DOHH2 (cell line): Measurements from ENCODE around the gene IFITM1.

Source experiments
- H3F3A ChIP-seq: fragments of 200-600 bp; sonication (generic), shearing (Covaris generic); 2 replicates; pipeline ENCODE4 v1.6.0; 2016; ENCODE audit warnings: antibody characterized with exemption, mild to moderate bottlenecking; ENCODE audit not compliant: control insufficient read depth, insufficient read depth
- H3K27ac ChIP-seq: fragments of 200-600 bp; sonication (generic); 2 replicates; pipeline ENCODE4 v1.5.1; 2014; ENCODE audit warnings: low read depth, mild to moderate bottlenecking, low read length, moderate library complexity
- H3K27me3 ChIP-seq: fragments of 200-600 bp; sonication (generic); 2 replicates; pipeline ENCODE4 v1.6.1; 2014; ENCODE audit warnings: mild to moderate bottlenecking, low read length, mixed read lengths; ENCODE audit not compliant: control insufficient read depth
- H3K36me3 ChIP-seq: fragments of 200-600 bp; sonication (generic); 2 replicates; pipeline ENCODE4 v1.6.1; 2014; ENCODE audit warnings: mild to moderate bottlenecking, low read length, moderate library complexity, mixed read lengths; ENCODE audit not compliant: control insufficient read depth
- H3K4me1 ChIP-seq: fragments of 200-600 bp; sonication (generic); 2 replicates; pipeline ENCODE4 v1.6.1; 2014; ENCODE audit warnings: mild to moderate bottlenecking, low read length, mixed read lengths; ENCODE audit not compliant: control insufficient read depth
- H3K4me2 ChIP-seq: fragments of 200-600 bp; sonication (generic); 2 replicates; pipeline ENCODE4 v1.6.0; 2014; ENCODE audit warnings: mild to moderate bottlenecking, low read length, moderate library complexity
- H3K4me3 ChIP-seq: fragments of 200-600 bp; sonication (generic); 2 replicates; pipeline ENCODE4 v1.5.1; 2014; ENCODE audit warnings: mild to moderate bottlenecking, low read length, mixed read lengths
- H3K79me2 ChIP-seq: fragments of 200-600 bp; sonication (generic); 2 replicates; pipeline ENCODE4 v1.6.1; 2014; ENCODE audit warnings: mild to moderate bottlenecking, low read length, mixed read lengths; ENCODE audit not compliant: control insufficient read depth
- H3K9me2 ChIP-seq: fragments of 200-600 bp; sonication (generic); replicated peaks from 2 replicates; pipeline ENCODE4 v1.6.1; 2014; ENCODE audit warnings: mild to moderate bottlenecking, low read length, mixed read lengths; ENCODE audit not compliant: control insufficient read depth
- H3K9me3 ChIP-seq: fragments of 200-600 bp; sonication (generic); 2 replicates; pipeline ENCODE4 v1.6.1; 2014; ENCODE audit warnings: antibody characterized with exemption, low read length, mixed read lengths; ENCODE audit not compliant: control insufficient read depth, insufficient read depth
- H4K20me1 ChIP-seq: fragments of 200-600 bp; sonication (generic); 2 replicates; pipeline ENCODE4 v1.6.0; 2014; ENCODE audit warnings: low read depth, mild to moderate bottlenecking, antibody characterized with exemption, low read length, moderate library complexity; ENCODE audit not compliant: control insufficient read depth, insufficient read depth
- CTCF ChIP-seq: fragments of 200-600 bp; sonication (generic); IDR thresholded peaks from one replicate; pipeline ENCODE4 v1.5.1; 2014; ENCODE audit warnings: antibody characterized with exemption, mild to moderate bottlenecking, low read depth, low read length; ENCODE audit not compliant: poor library complexity, severe bottlenecking
- EZH2phosphoT487 ChIP-seq: fragments of 200-600 bp; sonication (generic); IDR thresholded peaks from 2 replicates; pipeline ENCODE4 v1.6.1; 2017; ENCODE audit warnings: borderline replicate concordance, mild to moderate bottlenecking, antibody characterized with exemption, low read length, moderate library complexity, mixed read lengths

Gene IFITM1

DNA sequence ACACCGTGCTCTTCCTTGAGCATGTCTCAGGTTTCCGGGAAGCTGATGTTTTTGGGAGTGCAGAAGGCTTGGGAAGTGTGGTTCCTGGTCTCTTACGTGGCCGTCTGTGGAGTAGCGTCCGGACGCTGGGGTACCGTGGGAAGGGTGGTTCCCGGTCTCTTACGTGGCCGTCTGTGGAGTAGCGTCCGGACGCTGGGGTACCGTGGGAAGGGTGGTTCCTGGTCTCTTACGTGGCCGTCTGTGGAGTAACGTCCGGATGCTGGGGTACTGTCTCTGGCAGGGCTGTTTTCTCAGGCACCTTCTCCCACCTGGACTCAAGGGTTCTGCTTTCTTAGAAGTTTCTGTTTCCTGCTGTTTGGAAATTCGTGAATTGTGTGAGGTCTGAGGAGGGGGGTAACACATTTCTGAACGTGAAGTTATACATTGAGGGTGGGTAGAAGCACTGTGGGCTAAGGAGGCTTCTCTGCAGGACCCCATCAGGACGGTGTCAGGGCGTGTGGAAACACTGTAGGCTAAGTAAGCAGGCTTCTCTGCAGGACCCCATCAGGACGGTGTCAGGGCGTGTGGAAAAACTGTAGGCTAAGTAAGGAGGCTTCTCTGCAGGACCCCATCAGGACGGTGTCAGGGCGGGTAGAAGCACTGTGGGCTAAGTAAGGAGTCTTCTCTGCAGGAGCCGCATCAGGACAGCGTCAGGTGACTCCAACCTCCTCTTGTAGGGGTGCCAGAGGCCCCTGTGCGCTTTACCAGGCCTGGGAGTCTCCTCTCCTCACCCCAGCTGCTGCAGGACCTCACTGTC is 12.2 kb downstream of the IFITM1 start:
- Histone ChIP-seq H3K4me2 (peak overlapping the region; percentile 92), H3K9me3 (peaks cover 6% of the 10 kb centered on the region; the same call in 1 of the 2 replicates), H3K27me3 (no peaks in the 10 kb centered on the region), H3K79me2 (no peaks in the 10 kb centered on the region), H3K4me1 (peaks cover 62% of the 10 kb centered on the region), H3K27ac (peak overlapping the region; percentile 92), H3F3A (peaks cover 26% of the 10 kb centered on the region), H3K9me2 (no peaks in the 10 kb centered on the region), H4K20me1 (no peaks in the 10 kb centered on the region), H3K4me3 (peak overlapping the region; percentile 69), H3K36me3 (no peaks in the 10 kb centered on the region)
- no peak for TF ChIP-seq CTCF
- TF ChIP-seq EZH2phosphoT487: no peak

GRCh38 chr11:326592-326841 is 12.7 kb downstream of the IFITM1 start:
- no peaks in the 10 kb centered on the region for H3K79me2 ChIP-seq
- H3K9me2 ChIP-seq: no peaks in the 10 kb centered on the region
- peaks cover 62% of the 10 kb centered on the region for H3K4me1 ChIP-seq
- TF ChIP-seq CTCF (no peak), EZH2phosphoT487 (no peak)
- peak overlapping the region; percentile 92 for H3K27ac ChIP-seq
- H3K9me3 ChIP-seq: peaks cover 6% of the 10 kb centered on the region; the same call in 1 of the 2 replicates
- no peaks in the 10 kb centered on the region for H4K20me1 ChIP-seq
- peak overlapping the region; percentile 69 for H3K4me3 ChIP-seq
- H3F3A ChIP-seq: peaks cover 26% of the 10 kb centered on the region
- H3K4me2 ChIP-seq: peak overlapping the region; percentile 92
- H3K36me3 ChIP-seq: no peaks in the 10 kb centered on the region
- no peaks in the 10 kb centered on the region for H3K27me3 ChIP-seq

- H3K9me2 ChIP-seq: no peaks in the 10 kb centered on the region
- H3K36me3 ChIP-seq: no peaks in the 10 kb centered on the region
- peak overlapping the region; percentile 92 for H3K4me2 ChIP-seq
- H3K9me3 ChIP-seq: peaks cover 6% of the 10 kb centered on the region; the same call in 1 of the 2 replicates
- H3K4me1 ChIP-seq: peaks cover 62% of the 10 kb centered on the region
- H3K27me3 ChIP-seq: no peaks in the 10 kb centered on the region
- peaks cover 26% of the 10 kb centered on the region for H3F3A ChIP-seq
- TF ChIP-seq CTCF (no peak), EZH2phosphoT487 (no peak)
- peak overlapping the region; percentile 69 for H3K4me3 ChIP-seq
- H3K27ac ChIP-seq: peak overlapping the region; percentile 92
- H4K20me1 ChIP-seq: no peaks in the 10 kb centered on the region
- no peaks in the 10 kb centered on the region for H3K79me2 ChIP-seq
These were observed 13.2 kb downstream of the IFITM1 start for GRCh38 chr11:326842-327580.
